ENCODE data around the gene IRF8.

The IRF8 gene

GRCh38 chr16:85926370-85926769 is 27.4 kb downstream of the IRF8 start:
- no peaks in the 10 kb centered on the region for H3K79me2 ChIP-seq (ENCODE audit: control insufficient read depth, insufficient read depth, low read length)
- no peak overlapping the region for H4K8ac ChIP-seq (ENCODE audit: low read depth, low read length)
- no peak overlapping the region for H3K56ac ChIP-seq (ENCODE audit: low read length)
- WGBS (ENCODE audit: extremely low coverage, insufficient coverage, low lambda C conversion rate), result no CpG with 5 or more reads among the region's 8 CpGs
- peak; percentile 51 for DNase-seq
- H3K79me1 ChIP-seq (ENCODE audit: low read length), result no peaks in the 10 kb centered on the region
- H3K27me3 ChIP-seq (ENCODE audit: insufficient read depth, low read length, poor library complexity), result no peaks in the 10 kb centered on the region
- H3K9ac ChIP-seq (ENCODE audit: low read length), result no peak overlapping the region
- no peak overlapping the region for H2BK120ac ChIP-seq (ENCODE audit: low read depth, low read length)
- no peak overlapping the region for H3K4me3 ChIP-seq (ENCODE audit: low read length)
- no peak overlapping the region for H3K18ac ChIP-seq (ENCODE audit: low read length)
- H4K5ac ChIP-seq (ENCODE audit: low read length), result no peak overlapping the region
- H2AK5ac ChIP-seq (ENCODE audit: low read length), result no peak overlapping the region
- no peaks in the 10 kb centered on the region for H3K4me1 ChIP-seq (ENCODE audit: control insufficient read depth, low read depth, low read length)
- no peak overlapping the region for H3K23ac ChIP-seq (ENCODE audit: low read length)
- no peak overlapping the region for H3K4ac ChIP-seq (ENCODE audit: low read depth, low read length)
- H2BK15ac ChIP-seq (replicated peaks; ENCODE audit: low read depth), result no peak overlapping the region
- no peaks in the 10 kb centered on the region for H3K36me3 ChIP-seq (ENCODE audit: control insufficient read depth, insufficient read depth, low read length)
- no peak overlapping the region for H3K27ac ChIP-seq (ENCODE audit: low read depth, low read length)
- H2BK5ac ChIP-seq (ENCODE audit: low read length), result no peak overlapping the region
- H3K4me2 ChIP-seq (ENCODE audit: low read length), result no peak overlapping the region

GRCh38 chr16:85927371-85927770 is 28.4 kb downstream of the IRF8 start:
- H3K36me3 ChIP-seq (ENCODE audit: control insufficient read depth, insufficient read depth, low read length), result no peaks in the 10 kb centered on the region
- no peaks in the 10 kb centered on the region for H3K79me2 ChIP-seq (ENCODE audit: control insufficient read depth, insufficient read depth, low read length)
- DNase-seq, result no peak
- H3K27ac ChIP-seq (ENCODE audit: low read depth, low read length), result no peak overlapping the region
- no peak overlapping the region for H3K9ac ChIP-seq (ENCODE audit: low read length)
- H3K23ac ChIP-seq (ENCODE audit: low read length), result no peak overlapping the region
- H3K4ac ChIP-seq (ENCODE audit: low read depth, low read length), result no peak overlapping the region
- no peak overlapping the region for H4K5ac ChIP-seq (ENCODE audit: low read length)
- no peaks in the 10 kb centered on the region for H3K4me1 ChIP-seq (ENCODE audit: control insufficient read depth, low read depth, low read length)
- no peaks in the 10 kb centered on the region for H3K27me3 ChIP-seq (ENCODE audit: insufficient read depth, low read length, poor library complexity)
- WGBS (ENCODE audit: extremely low coverage, insufficient coverage, low lambda C conversion rate), result no CpG with 5 or more reads among the region's 16 CpGs
- H2AK5ac ChIP-seq (ENCODE audit: low read length), result no peak overlapping the region
- H2BK15ac ChIP-seq (replicated peaks; ENCODE audit: low read depth), result no peak overlapping the region
- no peak overlapping the region for H2BK120ac ChIP-seq (ENCODE audit: low read depth, low read length)
- no peak overlapping the region for H3K18ac ChIP-seq (ENCODE audit: low read length)
- no peak overlapping the region for H2BK5ac ChIP-seq (ENCODE audit: low read length)
- H3K56ac ChIP-seq (ENCODE audit: low read length), result no peak overlapping the region
- H3K4me2 ChIP-seq (ENCODE audit: low read length), result no peak overlapping the region
- no peak overlapping the region for H4K8ac ChIP-seq (ENCODE audit: low read depth, low read length)
- no peak overlapping the region for H3K4me3 ChIP-seq (ENCODE audit: low read length)
- no peaks in the 10 kb centered on the region for H3K79me1 ChIP-seq (ENCODE audit: low read length)

- no peak overlapping the region for H3K4me2 ChIP-seq (ENCODE audit: low read length)
These were observed 29.0 kb downstream of the IRF8 start for GRCh38 chr16:85927959-85928358.

GRCh38 chr16:85928401-85928820 is 29.4 kb downstream of the IRF8 start:
- Histone ChIP-seq H3K56ac (ENCODE audit: low read length) (no peak overlapping the region), H3K36me3 (ENCODE audit: control insufficient read depth, insufficient read depth, low read length) (no peaks in the 10 kb centered on the region), H3K23ac (ENCODE audit: low read length) (no peak overlapping the region), H2BK15ac (replicated peaks; ENCODE audit: low read depth) (no peak overlapping the region), H3K4me2 (ENCODE audit: low read length) (no peak overlapping the region), H3K79me2 (ENCODE audit: control insufficient read depth, insufficient read depth, low read length) (no peaks in the 10 kb centered on the region), H3K27me3 (ENCODE audit: insufficient read depth, low read length, poor library complexity) (no peaks in the 10 kb centered on the region), H3K9ac (ENCODE audit: low read length) (no peak overlapping the region), H4K8ac (ENCODE audit: low read depth, low read length) (no peak overlapping the region), H3K4ac (ENCODE audit: low read depth, low read length) (no peak overlapping the region), H3K79me1 (ENCODE audit: low read length) (no peaks in the 10 kb centered on the region), H3K4me1 (ENCODE audit: control insufficient read depth, low read depth, low read length) (no peaks in the 10 kb centered on the region), H3K4me3 (ENCODE audit: low read length) (no peak overlapping the region), H2BK120ac (ENCODE audit: low read depth, low read length) (no peak overlapping the region), H3K18ac (ENCODE audit: low read length) (no peak overlapping the region), H3K27ac (ENCODE audit: low read depth, low read length) (no peak overlapping the region), H2AK5ac (ENCODE audit: low read length) (no peak overlapping the region), H4K5ac (ENCODE audit: low read length) (no peak overlapping the region), H2BK5ac (ENCODE audit: low read length) (no peak overlapping the region)
- no CpG with 5 or more reads among the region's 10 CpGs for WGBS (ENCODE audit: extremely low coverage, insufficient coverage, low lambda C conversion rate)
- DNase-seq, result no peak

More at GRCh38 chr16:85927959-85928358, 29.0 kb downstream of the IRF8 start:
- Histone ChIP-seq H3K18ac (ENCODE audit: low read length) (no peak overlapping the region), H3K27ac (ENCODE audit: low read depth, low read length) (no peak overlapping the region), H3K4me3 (ENCODE audit: low read length) (no peak overlapping the region), H3K27me3 (ENCODE audit: insufficient read depth, low read length, poor library complexity) (no peaks in the 10 kb centered on the region), H3K4me1 (ENCODE audit: control insufficient read depth, low read depth, low read length) (no peaks in the 10 kb centered on the region), H4K5ac (ENCODE audit: low read length) (no peak overlapping the region), H4K8ac (ENCODE audit: low read depth, low read length) (no peak overlapping the region), H2BK5ac (ENCODE audit: low read length) (no peak overlapping the region), H3K9ac (ENCODE audit: low read length) (no peak overlapping the region), H3K4ac (ENCODE audit: low read depth, low read length) (no peak overlapping the region), H3K79me2 (ENCODE audit: control insufficient read depth, insufficient read depth, low read length) (no peaks in the 10 kb centered on the region), H2AK5ac (ENCODE audit: low read length) (no peak overlapping the region), H3K56ac (ENCODE audit: low read length) (no peak overlapping the region), H3K79me1 (ENCODE audit: low read length) (no peaks in the 10 kb centered on the region), H3K36me3 (ENCODE audit: control insufficient read depth, insufficient read depth, low read length) (no peaks in the 10 kb centered on the region), H2BK15ac (replicated peaks; ENCODE audit: low read depth) (no peak overlapping the region), H2BK120ac (ENCODE audit: low read depth, low read length) (no peak overlapping the region), H3K23ac (ENCODE audit: low read length) (no peak overlapping the region)
- no CpG with 5 or more reads among the region's 7 CpGs for WGBS (ENCODE audit: extremely low coverage, insufficient coverage, low lambda C conversion rate)
- DNase-seq, result no peak

DNA sequence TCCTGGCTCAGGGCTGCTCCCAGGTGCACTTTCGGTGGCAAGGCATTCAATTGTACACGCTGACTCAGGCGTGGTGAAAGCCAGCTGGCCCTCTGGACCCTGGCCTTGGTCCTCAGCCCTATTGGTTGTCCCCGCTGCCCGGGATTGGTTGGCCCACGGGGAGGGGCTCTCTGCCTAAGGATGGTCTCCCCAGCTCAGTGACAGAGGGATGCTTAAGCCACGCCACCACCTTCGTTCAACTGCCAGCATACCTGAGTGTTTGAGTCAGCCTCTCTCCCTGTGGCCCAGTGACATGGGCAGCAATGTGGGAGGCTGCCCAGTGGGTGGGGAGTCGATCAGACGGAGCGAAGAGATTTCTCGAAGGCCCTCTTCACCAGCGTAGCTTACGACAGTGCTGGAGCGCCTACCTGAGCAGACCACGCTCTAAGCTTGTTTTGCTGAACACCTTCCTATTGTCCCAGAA is 30.3 kb downstream of the IRF8 start:
- H2BK5ac ChIP-seq (ENCODE audit: low read length), result no peak overlapping the region
- H2AK5ac ChIP-seq (ENCODE audit: low read length), result no peak overlapping the region
- DNase-seq, result peak; percentile 65
- H3K9ac ChIP-seq (ENCODE audit: low read length), result no peak overlapping the region
- no peaks in the 10 kb centered on the region for H3K79me1 ChIP-seq (ENCODE audit: low read length)
- no peak overlapping the region for H3K4me2 ChIP-seq (ENCODE audit: low read length)
- H3K36me3 ChIP-seq (ENCODE audit: control insufficient read depth, insufficient read depth, low read length), result no peaks in the 10 kb centered on the region
- H3K56ac ChIP-seq (ENCODE audit: low read length), result no peak overlapping the region
- no peak overlapping the region for H3K18ac ChIP-seq (ENCODE audit: low read length)
- H3K4me1 ChIP-seq (ENCODE audit: control insufficient read depth, low read depth, low read length), result no peaks in the 10 kb centered on the region
- H3K27me3 ChIP-seq (ENCODE audit: insufficient read depth, low read length, poor library complexity), result no peaks in the 10 kb centered on the region
- no peak overlapping the region for H3K4ac ChIP-seq (ENCODE audit: low read depth, low read length)
- no peak overlapping the region for H3K27ac ChIP-seq (ENCODE audit: low read depth, low read length)
- no peak overlapping the region for H4K8ac ChIP-seq (ENCODE audit: low read depth, low read length)
- no CpG with 5 or more reads among the region's 16 CpGs for WGBS (ENCODE audit: extremely low coverage, insufficient coverage, low lambda C conversion rate)
- H4K5ac ChIP-seq (ENCODE audit: low read length), result no peak overlapping the region
- H3K4me3 ChIP-seq (ENCODE audit: low read length), result no peak overlapping the region
- H2BK120ac ChIP-seq (ENCODE audit: low read depth, low read length), result no peak overlapping the region
- H2BK15ac ChIP-seq (replicated peaks; ENCODE audit: low read depth), result no peak overlapping the region
- no peak overlapping the region for H3K23ac ChIP-seq (ENCODE audit: low read length)
- H3K79me2 ChIP-seq (ENCODE audit: control insufficient read depth, insufficient read depth, low read length), result no peaks in the 10 kb centered on the region

DNA sequence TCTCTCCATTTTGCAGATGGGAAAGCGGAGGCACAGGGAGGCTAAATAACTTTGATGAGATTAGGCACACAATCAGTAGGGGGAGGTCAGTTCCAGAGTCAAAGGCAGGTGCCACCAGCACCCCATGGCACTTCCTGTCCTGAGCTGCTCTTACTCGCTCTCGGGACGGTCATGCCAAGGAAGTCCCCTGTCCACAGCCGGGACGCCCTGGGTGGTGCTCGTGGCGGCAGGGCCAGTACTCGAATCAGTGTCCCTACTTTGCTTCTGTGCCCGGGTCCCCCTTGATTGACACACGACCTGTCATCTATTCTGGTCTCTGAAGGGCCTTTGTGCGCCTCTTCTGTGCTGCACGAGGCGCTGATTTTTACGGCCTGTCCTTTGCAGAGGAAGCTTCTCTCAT is 31.3 kb downstream of the IRF8 start:
- Histone ChIP-seq H3K18ac (ENCODE audit: low read length) (no peak overlapping the region), H2AK5ac (ENCODE audit: low read length) (no peak overlapping the region), H3K4ac (ENCODE audit: low read depth, low read length) (no peak overlapping the region), H2BK15ac (replicated peaks; ENCODE audit: low read depth) (no peak overlapping the region), H3K4me3 (ENCODE audit: low read length) (no peak overlapping the region), H3K23ac (ENCODE audit: low read length) (no peak overlapping the region), H3K9ac (ENCODE audit: low read length) (no peak overlapping the region), H3K27ac (ENCODE audit: low read depth, low read length) (no peak overlapping the region), H3K36me3 (ENCODE audit: control insufficient read depth, insufficient read depth, low read length) (no peaks in the 10 kb centered on the region), H3K79me1 (ENCODE audit: low read length) (no peaks in the 10 kb centered on the region), H3K4me2 (ENCODE audit: low read length) (no peak overlapping the region), H2BK120ac (ENCODE audit: low read depth, low read length) (no peak overlapping the region), H2BK5ac (ENCODE audit: low read length) (no peak overlapping the region), H3K79me2 (ENCODE audit: control insufficient read depth, insufficient read depth, low read length) (no peaks in the 10 kb centered on the region), H3K4me1 (ENCODE audit: control insufficient read depth, low read depth, low read length) (peaks cover 2% of the 10 kb centered on the region), H4K8ac (ENCODE audit: low read depth, low read length) (no peak overlapping the region), H4K5ac (ENCODE audit: low read length) (no peak overlapping the region), H3K27me3 (ENCODE audit: insufficient read depth, low read length, poor library complexity) (no peaks in the 10 kb centered on the region), H3K56ac (ENCODE audit: low read length) (no peak overlapping the region)
- no CpG with 5 or more reads among the region's 15 CpGs for WGBS (ENCODE audit: extremely low coverage, insufficient coverage, low lambda C conversion rate)
- no peak for DNase-seq

All from mesendoderm (in vitro differentiated cells).